HG03103 (cell line): Measurements from ENCODE around the gene ACADL.

Experiments used
- ATAC-seq: cut with Tn5 transposase; IDR thresholded peaks from one replicate; pipeline ENCODE4 v1.9.1; 2021; ENCODE audit warnings: low read depth; ENCODE audit not compliant: unreplicated experiment

The ACADL gene

DNA sequence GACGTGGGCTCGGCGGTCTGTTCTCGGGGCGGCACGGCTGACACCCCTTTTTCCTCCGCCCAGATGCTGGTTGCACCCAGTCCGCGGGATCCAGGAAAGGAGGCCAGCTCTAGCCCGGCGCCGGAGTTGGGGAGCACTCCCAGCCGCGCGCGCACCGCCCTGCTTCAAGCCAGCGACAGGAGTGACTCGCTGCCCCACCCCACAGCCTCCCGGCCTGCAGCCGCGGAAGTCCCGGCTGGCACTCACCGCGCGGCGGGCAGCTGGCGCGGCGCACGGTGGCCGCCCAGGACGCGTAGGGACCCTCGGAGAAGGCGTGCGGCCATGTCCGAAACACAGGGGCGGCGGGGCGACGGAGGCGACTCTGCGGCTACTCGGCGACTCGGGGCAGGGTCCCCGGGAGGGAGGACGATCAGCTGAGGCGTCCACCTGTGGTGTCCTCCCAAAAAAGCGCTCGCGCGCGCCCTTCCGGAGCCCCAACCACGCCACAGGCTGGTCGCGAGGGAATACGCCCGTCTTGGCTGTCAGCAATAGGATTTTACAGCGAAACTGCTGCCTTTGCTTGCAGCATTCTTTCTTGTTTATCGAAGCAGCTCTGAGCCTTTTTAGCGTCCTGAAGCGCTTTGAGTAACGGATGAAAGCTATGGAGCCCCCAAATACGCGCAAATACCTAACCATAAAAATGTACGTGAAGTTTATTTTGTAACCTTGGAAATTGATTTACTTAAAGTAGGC lies at the start of gene ACADL:
Gene ACADL (minus strand): TSS at position 507 of the 732 bp plus-strand sequence. CDS start 184 bp downstream, at position 323.
- no peak for ATAC-seq

DNA sequence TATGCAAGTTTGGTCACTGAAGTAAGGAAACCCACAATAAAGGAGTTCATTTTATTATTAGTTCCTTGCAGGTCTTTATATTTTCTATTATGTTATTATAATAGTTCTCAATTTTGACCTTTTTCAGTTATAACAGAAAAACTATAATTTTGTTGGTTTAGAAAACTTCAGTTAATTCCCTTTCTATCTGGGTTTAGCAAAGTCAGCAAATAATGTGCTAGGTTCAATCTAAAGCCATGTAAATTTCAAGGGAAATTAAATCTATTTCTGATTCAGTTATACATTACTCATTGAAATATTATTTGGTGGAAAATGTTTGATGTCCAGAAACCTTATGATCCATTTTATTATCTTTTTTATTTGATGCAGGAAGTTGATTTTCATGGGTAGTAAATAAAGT lies 46.1 kb upstream of the ACADL start:
- ATAC-seq = no peak

DNA sequence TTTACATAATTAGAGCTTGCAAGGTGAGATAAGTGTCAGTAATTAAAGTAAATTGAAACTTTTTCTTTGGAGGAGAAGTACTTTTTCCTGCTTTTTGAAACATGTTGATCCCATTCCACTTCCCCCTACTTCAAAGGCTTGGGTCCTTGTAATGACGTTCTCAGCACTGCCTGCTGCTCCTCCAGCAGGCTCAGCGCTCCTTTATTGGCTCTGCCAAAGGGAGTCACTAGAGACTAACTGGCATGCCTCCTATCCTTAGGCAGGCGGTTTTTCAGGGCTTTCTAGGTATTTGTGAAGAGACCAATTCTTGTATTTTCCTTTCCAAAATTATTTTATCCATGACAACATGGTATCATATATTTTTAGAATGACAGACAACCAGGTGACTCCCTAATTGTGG lies 43.9 kb upstream of the ACADL start:
- no peak for ATAC-seq

DNA sequence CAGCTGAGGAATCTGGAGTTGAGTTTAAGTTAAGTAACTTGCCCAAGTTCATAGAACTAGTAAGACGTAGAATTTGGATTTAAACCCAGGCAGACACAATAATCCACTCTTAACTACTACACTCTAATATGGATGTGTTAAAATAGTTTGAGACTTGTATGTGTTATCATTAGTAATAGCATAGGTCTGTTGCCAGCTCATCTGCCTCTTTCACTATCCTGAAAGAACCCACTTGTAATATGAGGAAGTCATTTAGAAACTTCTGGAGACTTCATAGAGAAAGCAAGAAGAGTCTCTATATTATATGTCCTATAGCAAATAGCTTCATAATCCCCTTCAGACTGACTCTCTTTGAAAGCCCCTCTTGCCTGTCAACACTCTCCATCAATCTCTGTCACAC lies 43.0 kb upstream of the ACADL start:
- no peak for ATAC-seq

DNA sequence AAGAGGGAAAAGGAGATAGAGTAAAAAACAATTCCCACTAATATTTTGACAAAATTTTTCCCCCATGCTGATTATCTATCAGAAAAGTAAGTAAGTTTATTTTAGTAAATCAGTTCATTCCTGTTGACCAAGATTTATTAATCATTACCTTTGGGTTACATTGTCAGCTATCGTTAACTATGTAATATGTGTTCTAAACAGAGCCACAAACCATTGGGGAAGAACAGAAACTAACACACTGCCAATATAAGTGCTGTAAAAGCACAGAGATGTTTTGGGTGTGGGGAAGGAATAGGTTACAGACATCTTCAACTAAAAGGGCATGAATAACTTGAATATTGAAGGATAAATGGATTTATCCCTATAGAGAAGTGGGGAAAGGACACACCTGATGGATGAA lies 42.5 kb upstream of the ACADL start:
- no peak for ATAC-seq

DNA sequence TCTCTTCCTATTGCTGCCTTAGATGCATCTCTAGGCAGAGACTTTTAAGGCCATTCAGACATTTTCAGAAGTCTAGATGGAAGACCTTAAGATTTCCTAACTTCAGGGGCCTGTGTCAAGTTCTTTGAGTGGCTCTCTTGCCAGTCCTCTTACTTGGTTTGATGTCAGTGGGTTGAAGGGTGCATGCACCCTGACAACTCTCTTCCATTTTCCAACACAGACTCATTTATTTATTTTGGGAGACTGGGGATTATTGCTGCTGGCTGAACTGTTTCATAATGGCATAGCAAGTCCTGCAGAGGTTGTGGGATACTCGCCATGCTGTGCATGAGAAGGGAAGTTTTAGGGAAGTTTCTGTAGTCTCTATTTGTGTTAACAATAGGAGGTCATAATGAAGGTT lies 39.0 kb upstream of the ACADL start:
- ATAC-seq = no peak

DNA sequence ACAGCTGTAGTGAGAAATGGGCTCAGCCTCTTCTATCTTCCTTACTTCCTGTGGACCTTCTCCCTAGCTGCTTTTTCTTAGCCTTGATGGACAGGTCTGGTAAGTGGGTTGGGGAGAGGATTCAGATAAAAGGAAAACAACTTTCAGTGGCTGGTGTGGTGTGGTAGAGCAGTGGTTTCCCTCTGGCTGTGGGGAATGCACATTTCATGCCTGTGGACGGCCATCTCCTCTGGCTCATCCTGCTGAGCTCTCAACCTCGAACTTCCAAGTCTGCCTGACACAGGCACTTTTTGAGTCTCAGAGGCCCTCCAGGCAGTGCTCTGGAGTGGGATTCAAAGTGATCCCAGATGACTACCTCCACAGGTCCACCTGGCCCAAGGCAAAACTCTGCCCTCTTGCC lies 38.6 kb upstream of the ACADL start:
- no peak for ATAC-seq

DNA sequence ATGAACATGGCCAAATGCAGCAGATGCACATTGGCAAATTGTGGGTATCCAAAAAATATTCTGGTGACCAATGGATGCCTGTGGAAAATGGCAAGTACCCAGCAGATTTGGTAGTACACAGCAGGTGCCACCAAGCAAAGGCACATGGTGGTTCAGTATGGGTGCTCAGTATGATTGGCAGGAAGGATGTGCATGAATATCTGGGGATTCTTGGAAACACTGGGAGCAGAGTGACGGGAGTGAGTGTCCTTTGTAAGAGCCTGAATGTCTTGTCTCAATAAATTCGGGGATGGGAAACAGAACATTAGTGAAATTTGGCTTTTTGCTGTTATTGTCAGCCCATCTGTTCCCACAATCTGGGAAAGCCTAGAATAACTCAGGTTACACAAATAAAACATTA lies 36.8 kb upstream of the ACADL start:
- ATAC-seq = no peak

DNA sequence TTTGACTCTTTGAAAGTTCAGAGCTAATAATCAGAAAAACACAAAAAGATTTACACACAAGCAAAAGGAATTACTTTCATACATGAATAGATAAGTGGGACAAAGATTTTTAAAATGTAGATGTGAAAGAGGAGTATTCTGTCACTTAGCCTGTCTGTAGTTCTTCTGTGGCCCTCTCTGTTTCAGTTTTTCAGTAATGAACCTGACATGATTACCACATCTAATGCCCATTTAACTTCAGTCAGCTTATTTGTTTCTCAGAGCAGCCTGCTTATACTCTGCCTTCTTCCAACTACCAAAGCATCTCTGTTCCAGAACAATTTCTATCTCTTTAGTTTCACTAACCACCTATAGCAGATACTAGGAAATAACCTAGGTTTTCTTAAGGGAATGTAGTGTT lies 34.4 kb upstream of the ACADL start:
- no peak for ATAC-seq

DNA sequence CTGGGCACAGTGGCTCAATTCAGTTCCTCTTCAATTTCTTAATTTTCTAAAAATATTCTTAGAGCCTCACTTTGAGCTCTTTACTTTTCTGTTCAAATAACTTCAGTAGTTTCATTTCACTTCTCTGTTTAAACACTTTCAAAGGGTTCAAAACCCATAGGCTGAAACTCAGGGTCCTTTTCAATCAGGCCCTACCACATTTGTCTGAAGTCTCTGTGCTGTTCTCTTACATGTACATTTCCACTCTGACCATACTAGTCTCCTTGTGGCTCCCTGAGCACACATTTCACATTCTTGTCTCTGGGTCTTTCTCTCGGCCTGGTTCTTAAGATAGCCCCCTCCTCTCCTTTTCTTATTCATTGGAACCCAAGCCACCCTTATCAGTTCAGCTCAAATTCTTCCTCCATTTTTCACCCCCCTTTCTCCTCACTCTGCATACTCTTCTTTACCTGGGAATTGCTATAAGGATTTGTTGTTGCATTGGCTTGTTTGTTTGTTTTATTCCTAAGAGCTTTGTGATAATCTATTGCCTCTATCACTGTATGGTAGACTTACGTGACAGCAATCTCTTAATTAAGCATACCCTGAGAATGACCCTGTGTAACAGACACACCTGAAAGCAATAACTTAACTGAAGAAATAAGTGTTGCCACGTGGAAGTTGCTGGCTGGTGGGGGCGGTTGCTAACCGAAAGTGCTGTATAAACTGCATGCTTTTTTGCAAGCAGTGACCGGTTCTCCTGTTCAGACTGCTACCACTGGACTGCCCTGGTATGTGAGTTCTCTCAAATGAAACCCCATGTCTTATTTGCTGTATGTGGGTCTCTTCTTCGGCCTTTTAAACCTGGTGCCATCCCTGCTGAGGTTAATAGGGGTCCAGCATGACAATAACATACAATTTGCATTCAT lies 27.7 kb upstream of the ACADL start:
- ATAC-seq = no peak

DNA sequence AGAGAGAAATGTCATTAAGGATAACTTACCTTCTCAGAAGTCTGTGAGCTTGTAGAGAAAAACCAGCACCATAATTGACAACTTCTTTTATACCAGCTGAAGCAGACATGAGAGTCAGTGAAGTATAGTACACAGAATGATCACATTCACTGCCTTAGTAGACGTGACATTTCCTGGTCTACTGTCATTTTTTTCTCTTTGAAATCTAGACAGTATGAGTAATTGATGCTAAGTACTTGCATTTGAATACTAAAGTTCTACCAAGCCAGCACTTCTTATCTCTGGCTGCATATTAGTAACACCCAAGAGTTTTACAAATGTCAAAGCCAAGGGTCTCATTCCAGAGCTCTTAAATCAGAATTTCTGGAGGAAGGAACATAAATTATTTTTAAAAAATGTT lies 25.4 kb upstream of the ACADL start:
- ATAC-seq = no peak

DNA sequence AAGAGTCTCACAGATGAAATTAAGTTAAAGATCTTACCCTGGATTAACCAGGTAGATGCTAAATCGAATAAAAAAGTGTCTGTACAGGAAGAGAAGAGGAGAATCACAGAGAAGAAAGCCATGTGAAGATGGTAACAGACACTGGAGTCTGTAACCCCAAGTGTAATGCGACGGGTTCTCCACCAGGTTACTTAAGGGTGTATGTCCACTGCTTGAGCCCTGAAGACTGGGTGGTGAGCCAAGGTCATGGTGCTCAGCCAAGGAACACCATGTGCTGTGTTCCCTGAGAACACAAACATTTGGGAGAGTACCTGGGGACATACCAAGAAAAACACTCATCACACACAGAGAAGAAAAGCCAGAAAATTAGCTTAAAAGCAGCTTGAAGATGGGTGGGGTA lies 8.2 kb upstream of the ACADL start:
- no peak for ATAC-seq

DNA sequence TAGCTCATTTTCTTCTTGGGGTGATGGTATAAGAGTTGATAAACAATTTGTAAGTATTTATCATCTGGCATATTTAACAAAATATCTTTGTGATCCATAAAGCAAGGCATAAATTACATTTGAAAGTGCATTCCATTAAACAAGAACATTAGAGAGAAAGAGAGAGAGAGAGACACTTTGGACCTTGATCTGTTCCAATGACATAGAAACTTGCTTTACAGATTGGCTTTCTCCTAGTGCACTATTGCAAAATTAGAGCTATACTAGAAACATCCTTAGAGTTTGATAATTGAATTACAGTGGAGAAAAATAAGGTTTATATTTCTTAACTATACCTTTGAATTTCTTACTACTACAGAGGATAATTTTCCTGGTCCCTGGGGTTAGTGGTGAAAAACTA lies 5.7 kb upstream of the ACADL start:
- no peak for ATAC-seq

DNA sequence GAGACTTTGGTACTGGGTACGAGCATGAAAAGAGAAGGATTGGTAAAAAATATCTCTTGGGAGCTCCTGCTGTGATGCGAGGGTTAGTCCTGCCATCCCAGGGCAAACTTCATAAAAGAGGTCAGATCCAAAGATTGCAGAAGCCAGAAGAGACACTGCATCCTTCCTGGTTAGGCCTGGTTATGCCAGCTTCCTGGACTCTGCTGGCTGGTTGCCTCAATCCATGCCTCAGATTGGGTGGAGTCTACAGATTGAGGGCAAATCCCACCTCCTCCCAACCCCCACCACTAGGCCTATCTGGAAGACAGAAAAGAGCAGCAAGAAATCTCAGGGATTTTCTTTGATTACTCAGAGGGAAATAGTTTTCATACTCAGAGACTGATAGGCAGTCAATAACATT lies 5.3 kb upstream of the ACADL start:
- no peak for ATAC-seq

DNA sequence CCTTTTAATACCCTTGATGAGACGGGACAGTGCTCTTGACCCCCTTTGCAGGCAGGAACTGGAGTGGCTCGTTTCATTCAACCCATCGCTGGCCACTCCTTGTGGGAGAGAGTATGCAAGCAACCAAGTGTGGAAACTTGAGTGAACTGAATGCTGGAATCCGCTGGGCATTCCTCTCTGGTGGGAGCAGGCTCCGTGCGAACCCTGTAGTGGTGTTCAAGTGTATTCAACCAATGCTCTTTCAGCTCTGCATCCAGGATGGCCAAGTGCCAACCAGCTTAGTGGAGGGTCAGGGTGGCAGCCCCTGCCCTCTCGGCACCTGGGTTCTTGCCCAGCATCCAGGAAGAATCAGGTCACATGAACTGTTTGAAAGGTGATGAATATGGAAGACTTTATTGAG lies 3.3 kb upstream of the ACADL start:
- no peak for ATAC-seq

DNA sequence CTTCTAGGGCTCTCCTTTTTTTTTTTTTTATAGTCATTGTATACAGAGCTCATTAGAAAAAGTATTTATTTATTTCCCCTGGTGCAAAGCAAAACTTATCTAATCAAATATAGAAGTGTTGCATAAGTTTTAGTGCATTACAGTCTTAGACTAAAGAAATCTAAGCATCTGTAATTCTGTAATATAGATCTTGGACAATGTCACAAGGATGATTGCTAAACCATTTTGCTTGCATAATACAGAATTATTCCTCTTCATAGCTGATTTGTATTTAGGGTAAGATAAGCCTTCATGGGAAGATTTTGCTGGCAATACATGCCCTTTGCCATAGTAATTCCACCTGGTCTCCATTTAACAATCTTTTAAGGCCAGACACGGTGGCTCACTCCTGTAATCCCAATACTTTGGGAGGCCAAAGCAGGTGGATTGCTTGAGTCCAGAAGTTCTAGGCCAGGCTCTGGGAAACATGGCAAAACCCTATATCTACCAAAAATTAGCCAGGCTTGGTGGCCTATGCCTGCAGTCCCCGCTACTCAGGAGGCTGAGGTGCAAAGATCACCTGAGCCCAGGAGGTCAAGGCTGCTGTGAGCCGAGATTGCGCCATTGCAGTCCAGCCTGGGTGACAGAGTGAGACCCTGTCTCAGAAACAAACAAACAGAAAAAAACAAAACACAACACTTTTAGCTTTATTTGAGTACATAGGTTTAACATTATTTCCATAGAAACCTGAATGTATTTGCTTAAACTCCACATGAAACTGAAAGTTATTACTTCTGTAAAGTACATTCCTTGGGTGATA lies 2.2 kb upstream of the ACADL start:
- no peak for ATAC-seq

DNA sequence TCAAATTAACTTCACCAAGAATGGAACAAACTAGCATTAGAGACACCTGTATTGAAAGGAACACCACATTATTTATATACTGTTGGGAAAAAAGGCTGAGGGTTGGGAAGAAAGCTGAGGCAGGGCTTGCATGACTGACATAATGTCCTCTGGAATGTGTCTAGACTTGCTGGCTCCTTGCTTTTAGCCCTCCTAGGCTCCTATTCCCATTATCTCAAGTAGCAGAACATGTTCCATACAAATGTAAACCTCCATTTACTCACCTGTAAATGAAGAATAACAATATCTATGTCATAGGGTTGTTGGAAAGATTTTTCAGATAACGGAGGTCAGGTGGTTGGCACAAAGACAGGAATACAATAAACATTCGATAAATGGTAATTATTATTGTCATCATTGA lies 976 bp upstream of the ACADL start:
- no peak for ATAC-seq

DNA sequence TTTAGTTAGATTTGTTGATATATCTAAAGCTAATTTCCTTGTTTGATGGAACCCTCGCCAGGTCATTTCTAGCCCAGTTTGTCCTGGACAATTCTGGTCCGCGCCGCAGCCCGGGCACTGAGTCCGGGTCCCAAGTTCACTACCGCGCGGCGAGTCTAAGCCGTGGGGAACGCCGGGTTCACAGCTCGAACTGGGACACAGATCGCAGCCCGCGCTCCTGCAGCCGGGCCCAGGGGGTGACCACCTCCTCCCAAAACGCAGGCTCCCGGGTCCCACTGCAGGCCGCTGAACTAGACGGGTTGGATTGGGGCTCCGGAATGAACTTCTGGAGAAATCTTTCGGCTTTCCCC lies 681 bp downstream of the ACADL start:
- ATAC-seq = no peak

DNA sequence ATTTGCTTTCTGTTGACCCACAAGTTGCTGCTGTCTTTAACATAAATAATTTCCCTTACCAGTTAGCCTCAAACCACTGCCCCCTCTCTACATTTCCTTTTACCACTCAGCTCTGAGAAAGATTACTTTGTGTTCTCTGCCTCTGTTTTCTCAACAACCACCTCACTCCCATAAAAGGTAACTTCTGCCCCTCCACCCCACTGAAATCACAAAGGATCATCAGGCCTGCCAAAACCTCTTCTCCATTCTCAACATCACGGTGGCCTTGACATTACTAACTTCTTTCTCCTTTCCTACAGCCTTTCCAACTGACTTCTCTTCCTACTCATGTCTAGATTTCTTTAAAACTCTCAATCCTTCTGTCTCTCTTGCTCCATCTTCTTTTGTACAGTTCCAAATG lies 10.1 kb downstream of the ACADL start:
- ATAC-seq = no peak

DNA sequence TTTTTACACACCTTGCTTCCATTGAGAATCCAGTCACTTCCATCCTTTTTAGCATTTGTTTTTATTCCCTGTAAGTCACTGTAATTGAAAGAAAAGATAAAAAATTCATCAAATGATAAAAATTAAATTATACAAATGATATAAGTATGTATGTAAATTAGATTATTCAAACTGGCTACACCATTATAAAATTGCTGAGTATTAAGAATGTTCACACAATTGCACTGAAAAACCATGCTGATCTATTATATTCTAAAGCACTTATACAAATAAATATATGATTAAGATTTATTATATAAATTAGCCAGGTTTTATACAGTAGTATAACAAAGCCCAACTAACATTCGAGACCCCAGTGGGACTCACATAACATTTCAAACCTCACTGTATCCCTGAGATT lies 15.1 kb downstream of the ACADL start:
- ATAC-seq = no peak

DNA sequence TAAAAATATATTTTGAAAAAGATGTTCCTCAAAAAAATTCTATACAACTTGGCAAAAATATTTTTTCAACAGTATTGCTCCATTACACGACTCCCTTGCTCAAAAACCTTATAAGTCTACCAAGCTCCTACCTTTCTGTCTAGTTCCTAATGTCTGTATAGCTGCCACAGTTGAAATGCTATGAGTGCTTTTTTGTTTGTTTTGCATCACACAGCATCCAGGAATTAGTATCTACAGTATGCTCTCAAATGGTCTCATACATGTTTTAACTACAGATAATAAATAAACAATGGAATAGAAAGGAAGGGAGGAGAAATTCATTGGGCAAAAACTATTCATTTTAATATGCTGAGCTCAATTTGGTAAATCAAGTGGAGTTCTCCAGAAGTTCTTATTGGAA lies 17.3 kb downstream of the ACADL start:
- ATAC-seq = no peak
